IMR-90 (cell line): ENCODE data around the gene TAF4.

Source experiments
- BHLHE40 ChIP-seq: fragments of 150-350 bp; IDR thresholded peaks from 2 replicates; pipeline ENCODE4 v1.6.1; 2016; ENCODE audit warnings: mild to moderate bottlenecking, low read depth, low read length
- CEBPB ChIP-seq: IDR thresholded peaks from 2 replicates; pipeline ENCODE4 v1.6.1; 2012; ENCODE audit warnings: low read depth, low read length, improper control_type of control experiment
- CTCF ChIP-seq: conservative IDR thresholded peaks from 2 replicates; pipeline ENCODE4 v1.5.1; 2012; ENCODE audit warnings: mild to moderate bottlenecking, low read depth, low read length, improper control_type of control experiment
- ELK1 ChIP-seq: fragments of 150-350 bp; IDR thresholded peaks from 2 replicates; pipeline ENCODE4 v1.6.1; 2016; ENCODE audit warnings: low read depth, mild to moderate bottlenecking, low read length, moderate library complexity, borderline replicate concordance
- FOS ChIP-seq: fragments of 150-350 bp; IDR thresholded peaks from 2 replicates; pipeline ENCODE4 v1.6.1; 2016; ENCODE audit warnings: low read depth, low read length
- MAFK ChIP-seq: IDR thresholded peaks from 2 replicates; pipeline ENCODE4 v1.6.1; 2012; ENCODE audit warnings: low read depth, low read length, improper control_type of control experiment
- MAZ ChIP-seq: IDR thresholded peaks from 2 replicates; pipeline ENCODE4 v1.6.1; 2012; ENCODE audit warnings: low read depth, mild to moderate bottlenecking, low read length, improper control_type of control experiment, moderate library complexity, borderline replicate concordance
- MXI1 ChIP-seq: IDR thresholded peaks from 2 replicates; pipeline ENCODE4 v1.6.1; 2012; ENCODE audit warnings: low read depth, mild to moderate bottlenecking, low read length, moderate library complexity, borderline replicate concordance
- POLR2A ChIP-seq: IDR thresholded peaks from 2 replicates; pipeline ENCODE4 v1.6.1; 2012; ENCODE audit warnings: mild to moderate bottlenecking, low read depth, low read length
- RAD21 ChIP-seq: IDR thresholded peaks from 2 replicates; pipeline ENCODE4 v1.6.1; 2012; ENCODE audit warnings: low read length, improper control_type of control experiment
- RCOR1 ChIP-seq: IDR thresholded peaks from 2 replicates; pipeline ENCODE4 v1.6.1; 2012; ENCODE audit warnings: mild to moderate bottlenecking, low read length, improper control_type of control experiment; ENCODE audit not compliant: insufficient replicate concordance
- RFX5 ChIP-seq: IDR thresholded peaks from 2 replicates; pipeline ENCODE4 v1.8.0; 2012; ENCODE audit warnings: low read depth, mild to moderate bottlenecking, low read length, moderate library complexity
- SMC3 ChIP-seq: fragments of 150-350 bp; IDR thresholded peaks from 2 replicates; pipeline ENCODE4 v1.6.1; 2016; ENCODE audit warnings: low read depth, mild to moderate bottlenecking, antibody characterized with exemption, low read length, moderate library complexity
- USF2 ChIP-seq: fragments of 150-350 bp; IDR thresholded peaks from 2 replicates; pipeline ENCODE4 v1.6.1; 2017; ENCODE audit warnings: mild to moderate bottlenecking, antibody characterized with exemption, low read length, low read depth

GRCh38 chr20:62096421-62097380, 31.0 kb upstream of the TAF4 start:
- TF ChIP-seq CTCF: no peak
- no peak for TF ChIP-seq FOS
- TF ChIP-seq MAZ: no peak
- TF ChIP-seq POLR2A: no peak
- TF ChIP-seq CEBPB: no peak
- no peak for TF ChIP-seq USF2
- TF ChIP-seq RCOR1: no peak
- no peak for TF ChIP-seq ELK1
- TF ChIP-seq MAFK: no peak
- TF ChIP-seq BHLHE40: no peak
- no peak for TF ChIP-seq RAD21
- no peak for TF ChIP-seq RFX5
- TF ChIP-seq SMC3: no peak
- TF ChIP-seq MXI1: no peak
